Omental fat pad (tissue), 4 donors: ENCODE data around the gene IFIH1. TPM values are rescaled to one million over a fixed set of nuclear protein-coding genes. Genes with fewer than 3 reads are reported as not detected.

ENCODE experiments used
- ATAC-seq: fragments of 150-250 bp; one replicate; pipeline ENCODE4 v1.9.1; 2016; ENCODE audit warnings: mild to moderate bottlenecking, moderate library complexity; ENCODE audit not compliant: low FRiP score
- DNase-seq: peaks from one replicate; pipeline ENCODE4 v3.0.0-alpha.2; 2019; ENCODE audit warnings: low spot score
- CTCF ChIP-seq, 3 donors: fragments of 450-650 bp; IDR thresholded peaks; one replicate each; pipeline ENCODE4 v1.5.1; 2016 to 2017; ENCODE audit warnings: antibody characterized with exemption in 3 of 3, mild to moderate bottlenecking in 3 of 3, moderate library complexity in 2 of 3
- total RNA-seq, 4 donors: library from RNA; depleted of rRNA; stranded (reverse); fragments of >200 nt; gene quantifications; one replicate each; pipeline ENCODE4 v1.1.0, GENCODE V29; 2016

Gene IFIH1
- total RNA-seq, 4 donors from 2014 or later = 7.5 to 36.9 (median 11.4) TPM

DNA sequence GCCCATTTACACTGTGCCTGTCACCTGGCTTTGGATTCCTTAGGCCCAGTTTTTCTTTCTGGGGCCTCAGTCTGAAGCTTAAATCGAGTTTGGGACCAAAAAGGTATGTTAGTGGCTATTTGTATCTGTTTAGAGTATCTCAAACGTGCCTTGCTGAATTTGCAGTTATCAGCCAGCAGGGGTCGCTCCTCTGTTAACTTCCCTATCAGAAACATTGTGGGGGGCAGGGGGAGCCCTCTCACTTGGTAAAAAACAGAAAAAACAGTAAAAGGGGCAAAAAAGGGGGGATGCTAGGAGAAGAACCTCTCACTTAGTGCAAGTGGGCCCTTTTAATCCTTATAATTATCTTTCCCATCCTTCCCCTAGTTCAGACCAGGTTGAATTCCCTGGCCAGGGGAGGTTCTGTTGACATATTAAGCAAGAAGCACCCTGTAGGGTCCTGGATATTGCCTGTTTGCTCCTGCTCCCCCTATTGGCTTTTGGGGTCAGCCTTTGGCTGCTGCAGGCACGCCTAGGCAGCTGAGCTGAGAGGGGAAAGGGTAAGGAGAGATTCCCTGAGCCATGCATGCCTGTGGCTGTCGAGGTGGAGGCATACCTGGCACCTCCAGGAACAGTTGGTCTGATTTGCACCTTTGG lies 8.8 kb upstream of the IFIH1 start:
- no peak for DNase-seq
- TF ChIP-seq CTCF (IDR thresholded peaks at IDR 0.05) = no peak
- ATAC-seq = no peak

GRCh38 chr2:162324953-162325352 lies 6.5 kb upstream of the IFIH1 start:
- DNase-seq (no peak), ATAC-seq (no peak)
- TF ChIP-seq CTCF (IDR thresholded peaks at IDR 0.05) = no peak

- TF ChIP-seq CTCF (IDR thresholded peaks at IDR 0.05) = no peak
- no peak for ATAC-seq
- DNase-seq = no peak
Observed at GRCh38 chr2:162320864-162321517, 2.5 kb upstream of the IFIH1 start.

- DNase-seq = no peak
- no peak for TF ChIP-seq CTCF (IDR thresholded peaks at IDR 0.05)
- ATAC-seq = peak; percentile 45
Observed at GRCh38 chr2:162317861-162318327, 590 bp downstream of the IFIH1 start.

DNA sequence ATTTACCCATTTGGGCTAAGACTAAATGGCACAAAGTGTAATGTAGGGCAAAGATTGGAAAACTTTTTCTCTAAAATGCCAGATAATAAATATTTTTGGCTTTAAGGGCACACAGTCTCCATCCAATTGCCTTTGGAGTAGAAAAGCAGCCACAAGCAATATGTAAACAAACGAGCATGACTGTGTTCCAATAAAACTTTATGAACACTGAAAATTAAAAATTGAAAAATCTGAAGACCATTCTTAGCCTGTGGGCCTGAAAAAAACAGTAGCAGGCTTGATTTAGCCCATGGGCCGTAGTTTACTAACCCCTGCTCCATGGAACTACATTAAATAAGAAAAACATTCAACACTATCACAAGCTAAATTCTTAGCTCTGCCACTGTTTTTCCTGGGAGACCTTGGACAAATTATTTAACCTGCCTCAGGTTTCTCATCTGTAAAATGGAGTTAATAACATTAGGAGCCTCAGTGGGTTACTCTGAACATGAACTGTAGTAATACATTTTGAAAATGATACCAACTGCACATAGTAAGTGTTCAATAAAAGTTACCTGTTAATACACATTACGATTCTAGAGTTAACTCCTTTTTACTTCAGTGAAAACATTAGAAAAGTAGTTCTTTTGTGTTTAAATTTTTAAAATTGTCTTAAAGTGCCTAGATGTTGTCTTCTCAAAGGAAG lies 1.3 kb downstream of the IFIH1 start:
- no peak for ATAC-seq
- DNase-seq = no peak
- no peak for TF ChIP-seq CTCF (IDR thresholded peaks at IDR 0.05)

DNA sequence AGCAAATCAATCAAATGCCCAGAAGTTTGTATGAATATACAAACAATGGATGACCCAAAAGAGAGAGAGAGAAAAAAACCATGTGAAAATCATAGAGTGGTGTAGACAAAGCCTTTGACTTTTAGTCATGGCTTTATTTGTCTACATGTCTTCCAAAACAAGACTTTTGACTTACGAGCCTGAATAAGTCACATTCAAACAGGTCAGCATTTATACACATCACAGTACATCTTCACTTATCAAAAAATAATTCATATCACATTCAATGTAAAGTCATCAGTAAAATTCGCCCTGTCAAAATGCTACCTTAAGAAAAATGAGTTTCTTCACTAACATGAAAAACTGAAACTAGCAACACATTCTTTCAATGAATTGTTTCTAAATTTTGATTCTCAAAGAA lies 1.9 kb downstream of the IFIH1 start:
- DNase-seq (no peak), ATAC-seq (no peak)
- TF ChIP-seq CTCF (IDR thresholded peaks at IDR 0.05) = no peak
